ENCODE data around the gene CLMP. TPM values are rescaled to one million over a fixed set of nuclear protein-coding genes. Genes with fewer than 3 reads are reported as not detected.

CLMP gene
- total and polyA plus RNA-seq, 2 donors (not counting 3 experiments of a cell fraction or from before 2014, with no cell fraction given), result 0.03 to 0.18 TPM

GRCh38 chr11:123107945-123108495 lies 87.0 kb downstream of the CLMP start:
- Histone ChIP-seq H4K20me1 (replicated peaks; ENCODE audit: control insufficient read depth, extremely low read depth, insufficient read depth, low read length) (no peaks in the 10 kb centered on the region), H3K4me2 (ENCODE audit: insufficient read depth, low read length) (no peak overlapping the region), H3K4me3 (replicated peaks in 1 of 3; ENCODE audit: insufficient read depth in 1 of 3, low read depth in 1 of 3, low read length in 3 of 3) (no peak overlapping the region), H3K27me3 (ENCODE audit: control insufficient read depth in 2 of 2, insufficient read depth in 2 of 2, low read length in 2 of 2) (no peaks in the 10 kb centered on the region), H3K27ac (ENCODE audit: insufficient read depth, low read depth, low read length) (no peak overlapping the region), H3K79me2 (ENCODE audit: control insufficient read depth, insufficient read depth, low read length) (no peaks in the 10 kb centered on the region), H3K36me3 (ENCODE audit: control insufficient read depth in 2 of 2, extremely low read depth in 1 of 2, insufficient read depth in 2 of 2, low read length in 2 of 2) (no peaks in the 10 kb centered on the region), H3K4me1 (ENCODE audit: control insufficient read depth, extremely low read depth, insufficient read depth, low read length) (peaks cover 2% of the 10 kb centered on the region), H3K9me1 (replicated peaks; ENCODE audit: control insufficient read depth, extremely low read depth, insufficient read depth, low read length) (no peaks in the 10 kb centered on the region), H3K9me3 (replicated peaks; ENCODE audit: control insufficient read depth, insufficient read depth, low read length) (no peaks in the 10 kb centered on the region), H3K9ac (replicated peaks; ENCODE audit: extremely low read depth, insufficient read depth, low read length) (no peak overlapping the region), H2AFZ (ENCODE audit: low read depth, low read length) (no peak overlapping the region)
- TF ChIP-seq MAX (IDR thresholded peaks at IDR 0.05; ENCODE audit: insufficient read depth, insufficient read length) (no peak), GATA2 (IDR thresholded peaks at IDR 0.05; ENCODE audit: insufficient read depth, insufficient read length, low read depth, low read length) (no peak), MYC (IDR thresholded peaks at IDR 0.05; ENCODE audit: low read depth, low read length) (no peak), JUN (IDR thresholded peaks at IDR 0.05; ENCODE audit: borderline replicate concordance, insufficient read depth, insufficient read length, low read depth) (no peak), POLR2A (IDR thresholded peaks at IDR 0.05; ENCODE audit: low read depth, low read length) (no peak), CTCF (IDR thresholded peaks at IDR 0.05; ENCODE audit: extremely low read depth in 1 of 2, insufficient read depth in 1 of 2, low read depth in 1 of 2, low read length in 2 of 2) (no peak), EZH2 (IDR thresholded peaks at IDR 0.05; ENCODE audit: borderline replicate concordance, low read depth, low read length, severe bottlenecking) (no peak), FOS (IDR thresholded peaks at IDR 0.05; ENCODE audit: borderline replicate concordance, insufficient read depth, low read length) (no peak), POLR2AphosphoS5 (IDR thresholded peaks at IDR 0.05; ENCODE audit: insufficient read depth, low read depth, low read length) (no peak)
- intact Hi-C loops (cut with micrococcal nuclease) (no loop called here), dilution Hi-C loops (cut with MboI; ENCODE audit: extremely low pct_ligation_motif_present, low sequenced_read_pairs) (loop anchor here (25.0 kb wide), 1 partner anchor 154 kb away; no protein-coding TSS in a partner anchor)
- no TSS peak for BruUV-seq (replicated peaks)
- FAIRE-seq (no peak), DNase-seq (ENCODE audit: low read depth, low spot score) (no peak)
- POLR2A ChIA-PET, result no interaction called here
- CTCF ChIA-PET, result interaction anchor here (0.6 to 21.7 kb wide), 7 partner anchors 11 to 370 kb away, joined by 3 to 587 read pairs (median 9); no protein-coding TSS in a partner anchor
